ENCODE data around the gene DYNC2LI1.

The DYNC2LI1 gene

GRCh38 chr2:43731211-43731610 lies 42.6 kb upstream of the DYNC2LI1 start:
- TF ChIP-seq, protein P1, sequence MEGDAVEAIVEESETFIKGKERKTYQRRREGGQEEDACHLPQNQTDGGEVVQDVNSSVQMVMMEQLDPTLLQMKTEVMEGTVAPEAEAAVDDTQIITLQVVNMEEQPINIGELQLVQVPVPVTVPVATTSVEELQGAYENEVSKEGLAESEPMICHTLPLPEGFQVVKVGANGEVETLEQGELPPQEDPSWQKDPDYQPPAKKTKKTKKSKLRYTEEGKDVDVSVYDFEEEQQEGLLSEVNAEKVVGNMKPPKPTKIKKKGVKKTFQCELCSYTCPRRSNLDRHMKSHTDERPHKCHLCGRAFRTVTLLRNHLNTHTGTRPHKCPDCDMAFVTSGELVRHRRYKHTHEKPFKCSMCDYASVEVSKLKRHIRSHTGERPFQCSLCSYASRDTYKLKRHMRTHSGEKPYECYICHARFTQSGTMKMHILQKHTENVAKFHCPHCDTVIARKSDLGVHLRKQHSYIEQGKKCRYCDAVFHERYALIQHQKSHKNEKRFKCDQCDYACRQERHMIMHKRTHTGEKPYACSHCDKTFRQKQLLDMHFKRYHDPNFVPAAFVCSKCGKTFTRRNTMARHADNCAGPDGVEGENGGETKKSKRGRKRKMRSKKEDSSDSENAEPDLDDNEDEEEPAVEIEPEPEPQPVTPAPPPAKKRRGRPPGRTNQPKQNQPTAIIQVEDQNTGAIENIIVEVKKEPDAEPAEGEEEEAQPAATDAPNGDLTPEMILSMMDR (IDR thresholded peaks at IDR 0.05; ENCODE audit: insufficient read depth, low read depth, low read length, missing control alignments): no peak
- no peak for DNase-seq (ENCODE audit: low read depth)
- no peak overlapping the region for H3K4me3 ChIP-seq (ENCODE audit: low read depth, low read length)

GRCh38 chr2:43736637-43737036 lies 37.2 kb upstream of the DYNC2LI1 start:
- no peak for DNase-seq (ENCODE audit: low read depth)

GRCh38 chr2:43737097-43737854 lies 36.6 kb upstream of the DYNC2LI1 start:
- no peak overlapping the region for H3K4me3 ChIP-seq (ENCODE audit: low read depth, low read length)
- DNase-seq (ENCODE audit: low read depth): no peak
- TF ChIP-seq, protein P1 (IDR thresholded peaks at IDR 0.05; ENCODE audit: insufficient read depth, low read depth, low read length, missing control alignments): no peak

More at GRCh38 chr2:43736637-43737036, 37.2 kb upstream of the DYNC2LI1 start:
- H3K4me3 ChIP-seq (ENCODE audit: low read depth, low read length): no peak overlapping the region
- TF ChIP-seq, protein P1 (IDR thresholded peaks at IDR 0.05; ENCODE audit: insufficient read depth, low read depth, low read length, missing control alignments): no peak

- TF ChIP-seq, protein P1 (IDR thresholded peaks at IDR 0.05; ENCODE audit: insufficient read depth, low read depth, low read length, missing control alignments): no peak
- no peak for DNase-seq (ENCODE audit: low read depth)
- no peak overlapping the region for H3K4me3 ChIP-seq (ENCODE audit: low read depth, low read length)
These were observed 36.0 kb upstream of the DYNC2LI1 start for GRCh38 chr2:43737855-43738254.

DNA sequence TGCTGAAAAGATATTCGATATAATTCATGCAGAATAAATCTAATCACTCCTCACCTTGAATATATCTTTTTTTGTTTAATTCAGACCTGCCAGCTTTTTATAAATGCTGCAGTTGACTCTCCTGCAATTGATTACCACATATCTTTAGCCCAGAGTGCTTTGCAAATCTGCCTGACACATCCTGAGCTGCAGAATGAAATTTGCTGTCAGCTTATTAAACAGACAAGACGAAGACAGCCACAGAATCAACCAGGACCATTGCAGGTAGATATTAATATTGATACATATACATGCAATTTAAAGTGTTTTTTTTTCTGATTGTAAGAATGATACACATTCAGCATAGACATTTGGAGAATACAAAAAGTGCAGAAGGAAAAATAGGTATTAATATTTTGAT lies 35.6 kb upstream of the DYNC2LI1 start:
- TF ChIP-seq, protein P1 (IDR thresholded peaks at IDR 0.05; ENCODE audit: insufficient read depth, low read depth, low read length, missing control alignments): no peak
- H3K4me3 ChIP-seq (ENCODE audit: low read depth, low read length): no peak overlapping the region

DNA sequence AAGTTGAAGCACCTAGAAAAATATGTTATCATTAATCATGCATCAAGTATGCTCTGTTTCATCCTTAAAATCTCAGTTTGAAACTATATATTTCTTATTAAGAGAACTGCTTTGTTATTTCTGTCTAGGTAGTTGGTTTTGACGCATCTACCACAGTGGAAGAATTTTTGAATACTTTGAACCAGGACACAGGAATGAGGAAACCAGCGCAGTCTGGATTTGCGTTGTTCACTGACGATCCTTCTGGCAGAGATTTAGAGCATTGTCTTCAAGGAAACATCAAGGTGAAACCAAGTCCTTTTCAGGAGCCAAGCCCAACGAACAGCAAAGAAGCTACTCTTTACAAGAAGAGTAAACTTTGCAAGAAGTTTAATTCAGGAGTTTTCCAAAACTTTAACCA lies 30.1 kb upstream of the DYNC2LI1 start:
- no peak overlapping the region for H3K4me3 ChIP-seq (ENCODE audit: low read depth, low read length)
- TF ChIP-seq, protein P1 (IDR thresholded peaks at IDR 0.05; ENCODE audit: insufficient read depth, low read depth, low read length, missing control alignments): no peak

More for the DNA sequence above, 35.6 kb upstream of the DYNC2LI1 start:
- DNase-seq (ENCODE audit: low read depth): no peak

GRCh38 chr2:43745457-43745856 lies 28.4 kb upstream of the DYNC2LI1 start:
- H3K4me3 ChIP-seq (ENCODE audit: low read depth, low read length): no peak overlapping the region
- TF ChIP-seq, protein P1 (IDR thresholded peaks at IDR 0.05; ENCODE audit: insufficient read depth, low read depth, low read length, missing control alignments): no peak
- no peak for DNase-seq (ENCODE audit: low read depth)

More for the DNA sequence above, 30.1 kb upstream of the DYNC2LI1 start:
- DNase-seq (ENCODE audit: low read depth): no peak

Measured in GM12865 (cell line).